SU-DHL-6 (cell line): Measurements from ENCODE around the gene CLSTN2.

Source experiments
- EZH2phosphoT487 ChIP-seq: fragments of 200-600 bp; sonication (generic), shearing (Covaris generic); conservative IDR thresholded peaks from 2 replicates; pipeline ENCODE4 v1.6.1; 2018; ENCODE audit warnings: mild to moderate bottlenecking, antibody characterized with exemption, low read length, moderate library complexity, mixed read lengths
- TF ChIP-seq, protein P1 (sequence below): fragments of 200-600 bp; sonication (generic); IDR thresholded peaks from one replicate; pipeline ENCODE4 v1.5.1; 2017; ENCODE audit warnings: antibody characterized with exemption, mild to moderate bottlenecking, low read length, moderate library complexity; ENCODE audit not compliant: insufficient read depth, poor library complexity, severe bottlenecking

DNA sequence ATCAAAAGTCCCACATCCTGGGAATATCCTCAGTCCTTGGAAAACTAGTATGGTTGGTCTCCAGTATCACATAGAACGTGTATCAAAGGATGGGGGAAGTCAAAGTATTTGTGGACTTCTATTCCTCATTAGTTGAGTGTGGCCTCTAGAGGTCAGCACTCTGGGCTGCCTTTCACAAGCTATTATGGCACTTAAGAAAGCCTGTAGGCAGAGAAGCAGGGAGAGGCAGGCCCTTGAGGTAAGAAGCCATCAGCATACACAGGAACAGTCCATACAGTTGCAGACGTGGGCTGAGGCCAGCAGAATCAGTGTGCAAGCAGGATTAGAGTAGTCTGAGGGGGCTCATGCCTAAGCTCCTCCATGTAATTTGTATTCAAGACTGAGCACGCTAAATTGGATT, 341.7 kb downstream of the CLSTN2 start:
- TF ChIP-seq, protein P1, sequence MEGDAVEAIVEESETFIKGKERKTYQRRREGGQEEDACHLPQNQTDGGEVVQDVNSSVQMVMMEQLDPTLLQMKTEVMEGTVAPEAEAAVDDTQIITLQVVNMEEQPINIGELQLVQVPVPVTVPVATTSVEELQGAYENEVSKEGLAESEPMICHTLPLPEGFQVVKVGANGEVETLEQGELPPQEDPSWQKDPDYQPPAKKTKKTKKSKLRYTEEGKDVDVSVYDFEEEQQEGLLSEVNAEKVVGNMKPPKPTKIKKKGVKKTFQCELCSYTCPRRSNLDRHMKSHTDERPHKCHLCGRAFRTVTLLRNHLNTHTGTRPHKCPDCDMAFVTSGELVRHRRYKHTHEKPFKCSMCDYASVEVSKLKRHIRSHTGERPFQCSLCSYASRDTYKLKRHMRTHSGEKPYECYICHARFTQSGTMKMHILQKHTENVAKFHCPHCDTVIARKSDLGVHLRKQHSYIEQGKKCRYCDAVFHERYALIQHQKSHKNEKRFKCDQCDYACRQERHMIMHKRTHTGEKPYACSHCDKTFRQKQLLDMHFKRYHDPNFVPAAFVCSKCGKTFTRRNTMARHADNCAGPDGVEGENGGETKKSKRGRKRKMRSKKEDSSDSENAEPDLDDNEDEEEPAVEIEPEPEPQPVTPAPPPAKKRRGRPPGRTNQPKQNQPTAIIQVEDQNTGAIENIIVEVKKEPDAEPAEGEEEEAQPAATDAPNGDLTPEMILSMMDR = no peak
- no peak for TF ChIP-seq EZH2phosphoT487
